GM19328 (cell line): ENCODE data around the gene NEDD4.
"Not testable (repeated sequence)": the region's sequence is repeated elsewhere in the genome, so short reads cannot be mapped to it uniquely, and the experiment has no call there.

Source experiments
- ATAC-seq: cut with Tn5 transposase; IDR thresholded peaks from one replicate; pipeline ENCODE4 v1.9.1; 2021; ENCODE audit warnings: mild to moderate bottlenecking, moderate library complexity; ENCODE audit not compliant: unreplicated experiment

NEDD4 gene

GRCh38 chr15:55786341-55786740, 207.1 kb downstream of the NEDD4 start:
- no peak for ATAC-seq

GRCh38 chr15:55785593-55785992, 207.8 kb downstream of the NEDD4 start:
- ATAC-seq = not testable (repeated sequence)

- ATAC-seq = no peak
These were observed 209.1 kb downstream of the NEDD4 start for GRCh38 chr15:55784286-55784685.

GRCh38 chr15:55782901-55783300, 210.5 kb downstream of the NEDD4 start:
- ATAC-seq = no peak

- no peak for ATAC-seq
These were observed 213.1 kb downstream of the NEDD4 start for GRCh38 chr15:55780292-55780691.

- ATAC-seq = no peak
These were observed 214.5 kb downstream of the NEDD4 start for GRCh38 chr15:55778932-55779331.
